A549 treated with CpdA at 1 μM for 4 hours (cell line): Measurements from ENCODE around the gene NDUFB3. TPM values are rescaled to one million over a fixed set of nuclear protein-coding genes. Genes with fewer than 3 reads are reported as not detected.

Experiments
- total RNA-seq: library from RNA; stranded (reverse); fragments of 200-300 nt; extraction: Qiagen RNA extraction; gene quantifications from 5 replicates; pipeline ENCODE4 v1.2.3, GENCODE V29; 2022; ENCODE audit warnings: low read depth

Gene NDUFB3
- total RNA-seq, result 123 to 175 TPM (median 138 TPM) in 5 replicates

DNA sequence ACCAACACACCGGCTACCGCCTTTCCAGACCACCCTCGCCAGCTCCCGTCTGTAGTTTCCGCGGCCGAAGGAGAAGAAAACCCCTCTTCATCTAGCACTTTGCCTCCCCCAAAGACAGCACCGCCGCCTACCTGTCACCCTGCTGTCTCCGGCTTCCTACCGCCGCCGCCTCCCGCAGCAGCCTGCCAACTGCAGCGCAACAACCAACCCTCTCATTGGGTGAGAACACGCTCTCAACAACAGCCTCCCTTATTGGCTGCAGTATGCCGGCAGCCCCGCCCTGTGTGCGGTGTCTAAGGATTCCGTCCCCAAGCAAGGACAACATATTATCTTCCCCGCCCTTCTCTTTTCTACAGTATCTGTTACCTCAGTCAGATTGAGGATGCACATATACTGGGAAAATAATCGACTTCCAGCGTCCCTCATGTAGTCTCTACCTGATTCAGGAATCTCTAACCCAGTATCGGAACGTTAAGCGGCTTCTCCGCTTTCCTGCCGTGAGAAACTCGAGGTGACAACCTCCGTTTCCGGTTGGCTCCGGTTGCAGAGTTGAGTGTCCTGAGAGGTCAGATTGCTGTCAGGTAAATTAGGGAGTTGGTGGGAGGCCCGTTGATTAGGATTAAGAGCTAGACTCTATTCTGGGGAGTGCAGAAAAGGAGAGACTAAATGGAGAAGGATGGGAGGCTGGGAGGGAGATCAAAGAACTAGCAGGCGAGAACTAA is at the start of gene NDUFB3, which contains the start of gene HYCC2:
Gene NDUFB3, plus strand, starts transcription at position 523 of the 722 bp plus-strand sequence. CDS start 6,882 bp downstream, outside the sequence.
Gene HYCC2, minus strand, starts transcription at position 193 of the 722 bp plus-strand sequence. CDS start 47,662 bp downstream, outside the sequence.

DNA sequence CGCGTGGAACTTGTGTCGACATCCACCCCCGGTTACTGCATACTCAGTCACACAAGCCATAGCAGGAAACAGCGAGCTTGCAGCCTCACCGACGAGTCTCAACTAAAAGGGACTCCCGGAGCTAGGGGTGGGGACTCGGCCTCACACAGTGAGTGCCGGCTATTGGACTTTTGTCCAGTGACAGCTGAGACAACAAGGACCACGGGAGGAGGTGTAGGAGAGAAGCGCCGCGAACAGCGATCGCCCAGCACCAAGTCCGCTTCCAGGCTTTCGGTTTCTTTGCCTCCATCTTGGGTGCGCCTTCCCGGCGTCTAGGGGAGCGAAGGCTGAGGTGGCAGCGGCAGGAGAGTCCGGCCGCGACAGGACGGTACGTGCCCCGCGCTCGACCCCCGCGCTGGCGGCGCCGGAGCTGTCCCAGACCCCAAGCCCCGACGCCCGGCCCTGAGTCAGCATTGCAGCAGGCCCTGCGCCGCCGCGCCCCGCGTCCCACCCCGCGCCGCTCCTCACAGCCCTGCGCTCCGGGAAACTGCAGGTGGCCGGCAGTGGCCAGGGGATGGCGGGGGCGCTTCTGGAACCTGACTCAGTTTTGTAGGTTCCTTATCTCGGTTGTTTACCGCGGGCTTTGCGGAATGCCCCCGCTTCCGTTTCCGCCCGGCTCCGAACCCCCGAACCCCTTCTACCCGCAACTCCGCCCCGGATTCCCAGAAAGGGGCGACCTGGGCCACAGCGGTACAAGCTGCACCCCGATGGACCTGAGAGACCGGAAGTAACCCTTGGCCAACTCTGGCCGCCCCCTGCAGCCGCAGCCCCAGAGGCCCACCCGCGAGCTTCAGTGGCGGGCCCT is 44.5 kb downstream of the NDUFB3 start, which contains the start of gene CFLAR:
Gene CFLAR, plus strand, starts transcription at position 50 of the 844 bp plus-strand sequence. CDS start 13,702 bp downstream, outside the sequence.

Other genes with a start within 250 kb of the NDUFB3 start
- 36.0 to 52.1 TPM (median 41.7 TPM) in 5 replicates for gene CLK1, start 207.3 kb upstream of the NDUFB3 start, total RNA-seq
- gene PPIL3, start 182.9 kb upstream of the NDUFB3 start, total RNA-seq, result 23.4 to 32.4 TPM (median 26.2 TPM) in 5 replicates
- 40.6 to 45.8 TPM (median 44.3 TPM) in 5 replicates for gene NIF3L1, start 182.6 kb upstream of the NDUFB3 start, total RNA-seq
- 14.2 to 16.2 TPM (median 14.8 TPM) in 5 replicates for gene ORC2, start 108.3 kb upstream of the NDUFB3 start, total RNA-seq
- 3.1 to 4.6 TPM (median 3.7 TPM) in 5 replicates for gene HYCC2, start 330 bp upstream of the NDUFB3 start, total RNA-seq
- 60.3 to 87.2 TPM (median 73.2 TPM) in 5 replicates for gene CFLAR, start 44.2 kb downstream of the NDUFB3 start, total RNA-seq
- 1.8 to 2.5 TPM (median 2.2 TPM) in 5 replicates for gene CASP10, start 111.1 kb downstream of the NDUFB3 start, total RNA-seq
- 33.6 to 41.8 TPM (median 34.6 TPM) in 5 replicates for gene CASP8, start 188.5 kb downstream of the NDUFB3 start, total RNA-seq